Measurements from ENCODE around the gene GMPR2. TPM values are rescaled to one million over a fixed set of nuclear protein-coding genes. Genes with fewer than 3 reads are reported as not detected.

Gene GMPR2
- total and polyA plus RNA-seq, 2 of the 13 experiments (the other 11 are each of a cell fraction or from before 2014, with no cell fraction given) = 210 to 273 TPM

GRCh38 chr14:24232645-24233537 is at the start of gene GMPR2 (continued):
- TF ChIP-seq SIX4 (CRISPR knock-in tag; IDR thresholded peaks at IDR 0.05) = peak; percentile 32; the same call in 1 of the 2 replicates
- TF ChIP-seq PITX1 (CRISPR knock-in tag; IDR thresholded peaks at IDR 0.05) = peak; percentile 86
- TF ChIP-seq KDM6A (CRISPR knock-in tag; IDR thresholded peaks at IDR 0.05; ENCODE audit: low read depth) = 0 out of 2 replicates have a peak, but pooled peaks have one; percentile 6
- TF ChIP-seq, protein P1, sequence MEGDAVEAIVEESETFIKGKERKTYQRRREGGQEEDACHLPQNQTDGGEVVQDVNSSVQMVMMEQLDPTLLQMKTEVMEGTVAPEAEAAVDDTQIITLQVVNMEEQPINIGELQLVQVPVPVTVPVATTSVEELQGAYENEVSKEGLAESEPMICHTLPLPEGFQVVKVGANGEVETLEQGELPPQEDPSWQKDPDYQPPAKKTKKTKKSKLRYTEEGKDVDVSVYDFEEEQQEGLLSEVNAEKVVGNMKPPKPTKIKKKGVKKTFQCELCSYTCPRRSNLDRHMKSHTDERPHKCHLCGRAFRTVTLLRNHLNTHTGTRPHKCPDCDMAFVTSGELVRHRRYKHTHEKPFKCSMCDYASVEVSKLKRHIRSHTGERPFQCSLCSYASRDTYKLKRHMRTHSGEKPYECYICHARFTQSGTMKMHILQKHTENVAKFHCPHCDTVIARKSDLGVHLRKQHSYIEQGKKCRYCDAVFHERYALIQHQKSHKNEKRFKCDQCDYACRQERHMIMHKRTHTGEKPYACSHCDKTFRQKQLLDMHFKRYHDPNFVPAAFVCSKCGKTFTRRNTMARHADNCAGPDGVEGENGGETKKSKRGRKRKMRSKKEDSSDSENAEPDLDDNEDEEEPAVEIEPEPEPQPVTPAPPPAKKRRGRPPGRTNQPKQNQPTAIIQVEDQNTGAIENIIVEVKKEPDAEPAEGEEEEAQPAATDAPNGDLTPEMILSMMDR (CRISPR knock-in tag; IDR thresholded peaks at IDR 0.05) = no peak; the same call in none of the 2 replicates
- TF ChIP-seq E2F1 (CRISPR knock-in tag; IDR thresholded peaks at IDR 0.05) = peak; percentile 89
- TF ChIP-seq ATF7 (IDR thresholded peaks at IDR 0.05) = no peak
- peak; percentile 55 for TF ChIP-seq ATF7 (CRISPR knock-in tag; IDR thresholded peaks at IDR 0.05)
- peak; percentile 86 for TF ChIP-seq ZNF704 (CRISPR knock-in tag; IDR thresholded peaks at IDR 0.05; ENCODE audit: borderline replicate concordance)
- TF ChIP-seq KLF15 (CRISPR knock-in tag; IDR thresholded peaks at IDR 0.05; ENCODE audit: borderline replicate concordance) = no peak; the same call in none of the 2 replicates
- no peak; a peak in 2 of 4 replicates for TF ChIP-seq POLR2A (IDR thresholded peaks at IDR 0.05; ENCODE audit: insufficient read depth in 1 of 2, low read depth in 2 of 2, low read length in 2 of 2)
- TF ChIP-seq ZNF317 (CRISPR knock-in tag; IDR thresholded peaks at IDR 0.05) = peak; percentile 83
- TF ChIP-seq NCOR1 (IDR thresholded peaks at IDR 0.05; ENCODE audit: borderline replicate concordance, low read length) = no peak
- TF ChIP-seq, protein P2, sequence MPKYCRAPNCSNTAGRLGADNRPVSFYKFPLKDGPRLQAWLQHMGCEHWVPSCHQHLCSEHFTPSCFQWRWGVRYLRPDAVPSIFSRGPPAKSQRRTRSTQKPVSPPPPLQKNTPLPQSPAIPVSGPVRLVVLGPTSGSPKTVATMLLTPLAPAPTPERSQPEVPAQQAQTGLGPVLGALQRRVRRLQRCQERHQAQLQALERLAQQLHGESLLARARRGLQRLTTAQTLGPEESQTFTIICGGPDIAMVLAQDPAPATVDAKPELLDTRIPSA (CRISPR knock-in tag; IDR thresholded peaks at IDR 0.05; ENCODE audit: borderline replicate concordance) = no peak
- no peak; the same call in 1 of the 2 replicates for TF ChIP-seq ZNF362 (CRISPR knock-in tag; IDR thresholded peaks at IDR 0.05; ENCODE audit: borderline replicate concordance)
- TF ChIP-seq CEBPB (IDR thresholded peaks at IDR 0.05; ENCODE audit: borderline replicate concordance, low read depth, low read length) = no peak
- peak; percentile 85 for TF ChIP-seq ZNF251 (CRISPR knock-in tag; IDR thresholded peaks at IDR 0.05)
- TF ChIP-seq SMAD3 (CRISPR knock-in tag; IDR thresholded peaks at IDR 0.05) = peak; percentile 41; the same call in 1 of the 2 replicates
- no peak; the same call in 1 of the 2 replicates for TF ChIP-seq MATR3 (CRISPR knock-in tag; IDR thresholded peaks at IDR 0.05)
- no peak for TF ChIP-seq SRSF9 (IDR thresholded peaks at IDR 0.05; ENCODE audit: borderline replicate concordance, insufficient read depth, low read depth, low read length, poor library complexity, severe bottlenecking)
- peak; percentile 58; the same call in 1 of the 2 replicates for TF ChIP-seq ZNF614 (CRISPR knock-in tag; IDR thresholded peaks at IDR 0.05; ENCODE audit: borderline replicate concordance)
- TF ChIP-seq MEIS1 (CRISPR knock-in tag; IDR thresholded peaks at IDR 0.05; ENCODE audit: borderline replicate concordance) = no peak; the same call in none of the 2 replicates
- no peak; the same call in 1 of the 2 replicates for TF ChIP-seq ZNF460 (CRISPR knock-in tag; IDR thresholded peaks at IDR 0.05; ENCODE audit: borderline replicate concordance)
- no peak; the same call in 1 of the 2 replicates for TF ChIP-seq HMG20A (CRISPR knock-in tag; IDR thresholded peaks at IDR 0.05; ENCODE audit: borderline replicate concordance)
